Kidney (tissue), 14 donors: ENCODE data around the gene CDK8. TPM values are rescaled to one million over a fixed set of nuclear protein-coding genes. Genes with fewer than 3 reads are reported as not detected.
"Not testable (repeated sequence)": the region's sequence is repeated elsewhere in the genome, so short reads cannot be mapped to it uniquely, and the experiment has no call there.

Source experiments
- DNase-seq, 5 donors: peaks; one replicate each; pipeline ENCODE4 v3.0.0-alpha.2; 2013 to 2020
- FAIRE-seq: peaks from 2 replicates; lab custom pipeline; 2012; peaks lifted over from hg19 to GRCh38; lab: Jason Lieb, UNC
- H3K27ac ChIP-seq, 2 donors: one replicate each; pipeline ENCODE4 v1.7.0; 2013; ENCODE audit warnings: low read depth in 2 of 2, low read length in 2 of 2, inconsistent platforms in 1 of 2
- H3K27me3 ChIP-seq: one replicate; pipeline ENCODE4 v1.7.1; 2013; ENCODE audit warnings: low read length, inconsistent platforms; ENCODE audit not compliant: control insufficient read depth, insufficient read depth
- H3K36me3 ChIP-seq, 3 donors: one replicate each; pipeline versions ENCODE4 v1.7.0 to v1.7.1; 2013; ENCODE audit warnings: low read length in 3 of 3, control low read depth in 1 of 3, inconsistent platforms in 1 of 3; ENCODE audit not compliant: insufficient read depth in 3 of 3, control insufficient read depth in 2 of 3
- H3K4me1 ChIP-seq, 3 donors: one replicate each; pipeline versions ENCODE4 v1.7.0 to v1.7.1; 2013; ENCODE audit warnings: low read length in 3 of 3, inconsistent platforms in 1 of 3, low read depth in 1 of 3; ENCODE audit not compliant: control insufficient read depth in 2 of 3, insufficient read depth in 2 of 3
- H3K4me3 ChIP-seq, 3 donors: one replicate each; pipeline versions ENCODE4 v1.7.0 to v1.8.1; 2013; ENCODE audit warnings: low read length in 3 of 3, control low read depth in 1 of 3, inconsistent platforms in 1 of 3
- H3K9ac ChIP-seq, 3 donors: one replicate each; pipeline versions ENCODE4 v1.7.0 to v1.7.1; 2013; ENCODE audit warnings: low read length in 3 of 3, control low read depth in 1 of 3, inconsistent platforms in 1 of 3
- H3K9me3 ChIP-seq, 3 donors: one replicate each; pipeline versions ENCODE4 v1.7.0 to v1.7.1; 2013; ENCODE audit warnings: low read length in 3 of 3, control low read depth in 1 of 3, inconsistent platforms in 1 of 3; ENCODE audit not compliant: control insufficient read depth in 2 of 3, insufficient read depth in 1 of 3
- intact Hi-C: fragments of 100-400 bp; cut with DNase I; formaldehyde crosslinking; loops from one replicate; pipeline ENCODE4 v1.11.1; 2022
- polyA plus RNA-seq: library from polyadenylated mRNA; stranded (reverse); fragments of 350-450 nt; fragmentation: Illumina TruSeq; extraction: RNeasy Lipid Tissue Mini Kit (QIAGEN cat#74804); gene quantifications from one replicate; pipeline ENCODE4 v1.2.3, GENCODE V29; 2014; ENCODE audit warnings: low read depth, low replicate concordance; ENCODE audit not compliant: insufficient read depth
- total RNA-seq: library from RNA; stranded (reverse); fragmentation: NEBNext Ultra II Directional; extraction: Animal tissue kit (Norgen Biotek cat#: 25700); gene quantifications from one replicate; pipeline ENCODE4 v1.2.1, GENCODE V29; 2021
- TF ChIP-seq, protein P1 (sequence below): IDR thresholded peaks from 3 replicates; pipeline ENCODE4 v1.5.1; 2012; ENCODE audit warnings: mild to moderate bottlenecking, moderate library complexity, borderline replicate concordance; ENCODE audit not compliant: insufficient read depth; ENCODE audit errors: extremely low read depth
- donor health status: control.
- donor health status: control.
- donor health status: control.
- donor health status: control.
- donor health status: control.
- donor health status: DM: yes; HTN: yes; CAD: no.
- donor health status: Normal renal cell carcinoma (clear cell type).

The CDK8 gene
- total and polyA plus RNA-seq, 2 donors from 2014 or later: 10.4 to 11.2 TPM

DNA sequence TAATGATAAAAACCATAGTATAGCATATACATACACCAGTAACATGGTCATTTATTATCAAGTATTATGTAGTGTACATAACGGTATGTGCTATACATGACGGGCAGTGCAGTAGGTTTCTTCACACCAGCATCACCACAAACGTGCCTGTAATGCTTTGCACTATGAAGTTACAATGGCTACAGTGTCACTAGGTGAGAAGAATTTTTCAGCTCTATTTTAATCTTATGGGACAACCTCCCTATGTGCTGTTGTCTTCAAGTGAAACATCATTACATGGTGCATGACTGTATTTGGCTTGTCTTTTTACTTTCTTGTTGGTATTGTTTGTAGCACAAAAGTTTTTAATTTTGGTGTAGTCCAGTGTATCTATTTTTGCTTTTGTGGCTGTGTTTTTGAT lies 18.7 kb downstream of the CDK8 start:
- no peak for FAIRE-seq
- no peak for DNase-seq
- Histone ChIP-seq H3K36me3 (no peaks in the 10 kb centered on the region), H3K4me1 (no peaks in the 10 kb centered on the region), H3K9ac (no peak overlapping the region), H3K9me3 (no peaks in the 10 kb centered on the region), H3K4me3 (no peak overlapping the region), H3K27me3 (no peaks in the 10 kb centered on the region), H3K27ac (no peak overlapping the region)
- TF ChIP-seq, protein P1, sequence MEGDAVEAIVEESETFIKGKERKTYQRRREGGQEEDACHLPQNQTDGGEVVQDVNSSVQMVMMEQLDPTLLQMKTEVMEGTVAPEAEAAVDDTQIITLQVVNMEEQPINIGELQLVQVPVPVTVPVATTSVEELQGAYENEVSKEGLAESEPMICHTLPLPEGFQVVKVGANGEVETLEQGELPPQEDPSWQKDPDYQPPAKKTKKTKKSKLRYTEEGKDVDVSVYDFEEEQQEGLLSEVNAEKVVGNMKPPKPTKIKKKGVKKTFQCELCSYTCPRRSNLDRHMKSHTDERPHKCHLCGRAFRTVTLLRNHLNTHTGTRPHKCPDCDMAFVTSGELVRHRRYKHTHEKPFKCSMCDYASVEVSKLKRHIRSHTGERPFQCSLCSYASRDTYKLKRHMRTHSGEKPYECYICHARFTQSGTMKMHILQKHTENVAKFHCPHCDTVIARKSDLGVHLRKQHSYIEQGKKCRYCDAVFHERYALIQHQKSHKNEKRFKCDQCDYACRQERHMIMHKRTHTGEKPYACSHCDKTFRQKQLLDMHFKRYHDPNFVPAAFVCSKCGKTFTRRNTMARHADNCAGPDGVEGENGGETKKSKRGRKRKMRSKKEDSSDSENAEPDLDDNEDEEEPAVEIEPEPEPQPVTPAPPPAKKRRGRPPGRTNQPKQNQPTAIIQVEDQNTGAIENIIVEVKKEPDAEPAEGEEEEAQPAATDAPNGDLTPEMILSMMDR: no peak
- intact Hi-C loops: no loop called here

DNA sequence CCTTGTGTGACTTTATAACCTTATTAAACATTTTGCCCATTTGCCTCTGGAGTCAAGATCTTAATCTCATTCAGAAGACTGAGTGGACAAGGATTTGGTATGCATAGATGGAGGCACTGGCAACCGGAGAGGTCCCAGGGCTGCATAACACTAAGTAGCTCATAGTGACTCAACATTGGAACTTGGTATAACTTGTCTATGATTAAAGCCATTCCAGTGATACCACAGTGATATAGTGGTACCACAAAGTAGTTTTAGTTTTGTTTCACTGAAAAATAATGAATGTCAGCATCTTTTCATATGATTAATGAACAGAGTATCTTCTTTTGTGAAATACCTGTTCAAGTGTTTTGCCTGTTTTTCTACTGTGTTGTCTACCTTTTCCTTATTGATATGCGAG lies 26.4 kb downstream of the CDK8 start:
- TF ChIP-seq, protein P1: no peak
- Histone ChIP-seq H3K27me3 (no peaks in the 10 kb centered on the region), H3K27ac (no peak overlapping the region), H3K9me3 (no peaks in the 10 kb centered on the region), H3K9ac (no peak overlapping the region), H3K36me3 (peaks cover 0 to 5% (median 0%) of the 10 kb centered on the region in 3 donors), H3K4me3 (no peak overlapping the region), H3K4me1 (no peaks in the 10 kb centered on the region)
- no peak for FAIRE-seq
- intact Hi-C loops: no loop called here
- no peak for DNase-seq

DNA sequence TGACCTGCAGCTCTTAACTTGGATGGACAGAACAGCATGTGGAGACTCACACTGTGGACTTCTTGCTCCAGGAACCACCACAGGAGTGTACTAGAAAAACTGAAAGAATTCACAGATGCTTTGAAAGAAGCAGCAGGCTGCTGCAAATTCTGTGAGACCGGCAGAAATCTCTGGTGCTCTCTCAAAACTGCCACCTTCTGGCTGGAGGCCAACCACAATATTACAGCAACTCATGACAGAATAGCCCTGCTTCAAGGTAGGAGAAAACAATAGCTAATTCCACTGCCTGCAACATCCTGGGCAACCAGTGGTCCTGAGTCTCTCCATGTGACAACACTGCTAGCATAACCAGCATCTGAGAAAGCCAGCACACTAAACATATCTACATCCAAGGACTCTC lies 26.9 kb downstream of the CDK8 start:
- peaks cover 0 to 5% (median 0%) of the 10 kb centered on the region in 3 donors for H3K36me3 ChIP-seq
- H3K4me3 ChIP-seq: no peak overlapping the region
- DNase-seq (no peak), FAIRE-seq (no peak)
- H3K27ac ChIP-seq: no peak overlapping the region
- TF ChIP-seq, protein P1: no peak
- H3K9me3 ChIP-seq: no peaks in the 10 kb centered on the region
- intact Hi-C loops: no loop called here
- no peaks in the 10 kb centered on the region for H3K27me3 ChIP-seq
- no peaks in the 10 kb centered on the region for H3K4me1 ChIP-seq
- no peak overlapping the region for H3K9ac ChIP-seq

DNA sequence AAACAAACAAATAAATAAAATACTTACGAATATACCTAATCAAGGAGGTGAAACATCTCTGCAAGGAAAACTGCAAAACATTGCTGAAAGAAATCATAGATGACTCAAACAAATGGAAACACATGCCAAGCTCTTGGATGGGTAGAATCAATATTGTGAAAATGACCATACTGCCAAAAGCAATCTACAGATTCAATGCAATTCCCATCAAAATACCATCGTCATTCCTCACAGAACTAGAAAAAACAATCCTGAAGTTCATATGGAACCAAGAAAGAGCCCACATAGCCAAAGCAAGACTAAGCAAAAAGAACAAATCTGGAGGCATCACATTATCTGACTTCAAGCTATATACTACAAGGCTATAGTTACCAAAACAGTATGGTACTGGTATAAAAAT lies 32.0 kb downstream of the CDK8 start:
- FAIRE-seq, H3K4me3 ChIP-seq, H3K9ac ChIP-seq, H3K4me1 ChIP-seq, H3K27ac ChIP-seq, H3K36me3 ChIP-seq, H3K9me3 ChIP-seq, DNase-seq, intact Hi-C loops, H3K27me3 ChIP-seq: not testable (repeated sequence)

DNA sequence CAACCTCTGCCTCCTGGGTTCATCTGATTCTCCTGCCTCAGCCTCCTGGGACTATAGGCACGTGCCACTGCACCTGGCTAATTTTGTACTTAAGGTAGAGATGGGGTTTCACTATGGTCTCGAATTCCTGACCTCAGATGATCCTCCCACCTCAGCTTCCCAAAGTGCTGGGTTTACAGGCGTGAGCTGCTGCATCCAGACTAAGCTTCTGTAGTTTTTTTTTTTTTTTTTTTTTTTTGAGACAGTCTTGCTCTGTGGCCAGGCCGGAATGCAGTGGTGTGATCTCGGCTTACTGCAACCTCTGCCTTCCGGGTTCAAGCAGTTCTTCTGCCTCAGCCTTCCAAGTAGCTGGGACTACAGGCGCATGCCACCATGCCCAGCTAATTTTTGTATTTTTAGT lies 34.9 kb downstream of the CDK8 start:
- H3K36me3 ChIP-seq, intact Hi-C loops, H3K4me1 ChIP-seq, H3K27me3 ChIP-seq, H3K9me3 ChIP-seq, H3K4me3 ChIP-seq, H3K27ac ChIP-seq, FAIRE-seq, DNase-seq, H3K9ac ChIP-seq: not testable (repeated sequence)
